ENCODE data around the gene LYPD6B.

Gene LYPD6B

GRCh38 chr2:149112713-149113112, 74.2 kb downstream of the LYPD6B start:
- Histone ChIP-seq H2BK15ac (ENCODE audit: low read length) (no peak overlapping the region), H3K36me3 (replicated peaks in 1 of 2; ENCODE audit: control insufficient read depth in 2 of 2, insufficient read depth in 2 of 2, low read length in 2 of 2) (no peaks in the 10 kb centered on the region), H3K14ac (ENCODE audit: low read length) (no peak overlapping the region), H2AFZ (ENCODE audit: low read length) (no peak overlapping the region), H4K91ac (ENCODE audit: low read depth, low read length, poor library complexity) (no peak overlapping the region), H2AK5ac (ENCODE audit: low read depth, low read length) (no peak overlapping the region), H3K9me3 (replicated peaks in 1 of 2; ENCODE audit: control insufficient read depth in 2 of 2, insufficient read depth in 1 of 2, low read depth in 1 of 2, low read length in 2 of 2) (no peaks in the 10 kb centered on the region), H3K9ac (ENCODE audit: low read depth, low read length, poor library complexity) (no peak overlapping the region), H3K27me3 (ENCODE audit: control insufficient read depth in 3 of 3, insufficient read depth in 3 of 3, low read depth in 1 of 3, low read length in 3 of 3) (peaks cover 0 to 10% (median 0%) of the 10 kb centered on the region in 3 experiments), H3K79me1 (ENCODE audit: low read depth, low read length) (no peaks in the 10 kb centered on the region), H2BK120ac (ENCODE audit: low read depth, low read length) (no peak overlapping the region), H3K27ac (replicated peaks; ENCODE audit: low read length) (no peak overlapping the region), H3K4ac (ENCODE audit: low read length) (no peak overlapping the region), H2BK5ac (ENCODE audit: low read length) (no peak overlapping the region), H4K8ac (ENCODE audit: low read depth, low read length) (no peak overlapping the region), H2BK12ac (ENCODE audit: low read length) (no peak overlapping the region), H3K4me3 (ENCODE audit: low read length in 2 of 2) (no peak overlapping the region), H3K23ac (ENCODE audit: low read depth, low read length, poor library complexity) (no peak overlapping the region), H3K4me1 (ENCODE audit: control insufficient read depth in 2 of 2, insufficient read depth in 1 of 2, low read depth in 1 of 2, low read length in 2 of 2) (no peaks in the 10 kb centered on the region), H3K18ac (ENCODE audit: low read length) (no peak overlapping the region), H3K4me2 (ENCODE audit: insufficient read depth, low read length, poor library complexity, severe bottlenecking) (no peak overlapping the region)
- no CpG with 5 or more reads among the region's 2 CpGs for WGBS, 2 donors (ENCODE audit: extremely low coverage in 2 of 2, insufficient read length in 2 of 2, insufficient replicate concordance in 1 of 2)
- DNase-seq (ENCODE audit: low spot score) = no peak

GRCh38 chr2:149115781-149116180, 77.3 kb downstream of the LYPD6B start:
- no CpG with 5 or more reads among the region's 5 CpGs for WGBS, 2 donors (ENCODE audit: extremely low coverage in 2 of 2, insufficient read length in 2 of 2, insufficient replicate concordance in 1 of 2)
- Histone ChIP-seq H3K27me3 (ENCODE audit: control insufficient read depth in 3 of 3, insufficient read depth in 3 of 3, low read depth in 1 of 3, low read length in 3 of 3) (peaks cover 0 to 10% (median 0%) of the 10 kb centered on the region in 3 experiments), H3K36me3 (replicated peaks in 1 of 2; ENCODE audit: control insufficient read depth in 2 of 2, insufficient read depth in 2 of 2, low read length in 2 of 2) (no peaks in the 10 kb centered on the region), H3K27ac (replicated peaks; ENCODE audit: low read length) (no peak overlapping the region), H3K23ac (ENCODE audit: low read depth, low read length, poor library complexity) (no peak overlapping the region), H3K9ac (ENCODE audit: low read depth, low read length, poor library complexity) (no peak overlapping the region), H2BK12ac (ENCODE audit: low read length) (no peak overlapping the region), H2BK15ac (ENCODE audit: low read length) (no peak overlapping the region), H2BK120ac (ENCODE audit: low read depth, low read length) (no peak overlapping the region), H3K18ac (ENCODE audit: low read length) (no peak overlapping the region), H2BK5ac (ENCODE audit: low read length) (no peak overlapping the region), H2AFZ (ENCODE audit: low read length) (no peak overlapping the region), H3K79me1 (ENCODE audit: low read depth, low read length) (no peaks in the 10 kb centered on the region), H3K4me3 (ENCODE audit: low read length in 2 of 2) (no peak overlapping the region), H2AK5ac (ENCODE audit: low read depth, low read length) (no peak overlapping the region), H3K14ac (ENCODE audit: low read length) (no peak overlapping the region), H3K4me2 (ENCODE audit: insufficient read depth, low read length, poor library complexity, severe bottlenecking) (no peak overlapping the region), H3K4me1 (ENCODE audit: control insufficient read depth in 2 of 2, insufficient read depth in 1 of 2, low read depth in 1 of 2, low read length in 2 of 2) (no peaks in the 10 kb centered on the region), H4K8ac (ENCODE audit: low read depth, low read length) (no peak overlapping the region), H3K4ac (ENCODE audit: low read length) (no peak overlapping the region), H4K91ac (ENCODE audit: low read depth, low read length, poor library complexity) (no peak overlapping the region), H3K9me3 (replicated peaks in 1 of 2; ENCODE audit: control insufficient read depth in 2 of 2, insufficient read depth in 1 of 2, low read depth in 1 of 2, low read length in 2 of 2) (no peaks in the 10 kb centered on the region)
- DNase-seq (ENCODE audit: low spot score) = no peak

GRCh38 chr2:149119368-149119767, 80.9 kb downstream of the LYPD6B start:
- Histone ChIP-seq H3K18ac (ENCODE audit: low read length) (no peak overlapping the region), H3K23ac (ENCODE audit: low read depth, low read length, poor library complexity) (no peak overlapping the region), H3K27ac (replicated peaks; ENCODE audit: low read length) (no peak overlapping the region), H2BK5ac (ENCODE audit: low read length) (no peak overlapping the region), H4K91ac (ENCODE audit: low read depth, low read length, poor library complexity) (no peak overlapping the region), H3K4me2 (ENCODE audit: insufficient read depth, low read length, poor library complexity, severe bottlenecking) (no peak overlapping the region), H3K9me3 (replicated peaks in 1 of 2; ENCODE audit: control insufficient read depth in 2 of 2, insufficient read depth in 1 of 2, low read depth in 1 of 2, low read length in 2 of 2) (peaks cover 0 to 2% of the 10 kb centered on the region in 2 donors), H3K79me1 (ENCODE audit: low read depth, low read length) (no peaks in the 10 kb centered on the region), H3K4ac (ENCODE audit: low read length) (no peak overlapping the region), H2BK12ac (ENCODE audit: low read length) (no peak overlapping the region), H3K27me3 (ENCODE audit: control insufficient read depth in 3 of 3, insufficient read depth in 3 of 3, low read depth in 1 of 3, low read length in 3 of 3) (peaks cover 0 to under 1% (median 0%) of the 10 kb centered on the region in 3 experiments), H2AFZ (ENCODE audit: low read length) (no peak overlapping the region), H3K14ac (ENCODE audit: low read length) (no peak overlapping the region), H2AK5ac (ENCODE audit: low read depth, low read length) (no peak overlapping the region), H3K36me3 (replicated peaks in 1 of 2; ENCODE audit: control insufficient read depth in 2 of 2, insufficient read depth in 2 of 2, low read length in 2 of 2) (no peaks in the 10 kb centered on the region), H3K4me1 (ENCODE audit: control insufficient read depth in 2 of 2, insufficient read depth in 1 of 2, low read depth in 1 of 2, low read length in 2 of 2) (no peaks in the 10 kb centered on the region), H3K4me3 (ENCODE audit: low read length in 2 of 2) (no peak overlapping the region), H4K8ac (ENCODE audit: low read depth, low read length) (no peak overlapping the region), H2BK15ac (ENCODE audit: low read length) (no peak overlapping the region), H3K9ac (ENCODE audit: low read depth, low read length, poor library complexity) (no peak overlapping the region), H2BK120ac (ENCODE audit: low read depth, low read length) (no peak overlapping the region)
- WGBS, 2 donors (ENCODE audit: extremely low coverage in 2 of 2, insufficient read length in 2 of 2, insufficient replicate concordance in 1 of 2) = no CpG with 5 or more reads among the region's 6 CpGs
- DNase-seq (ENCODE audit: low spot score) = no peak

GRCh38 chr2:149122516-149122915, 84.0 kb downstream of the LYPD6B start:
- H2BK12ac ChIP-seq (ENCODE audit: low read length) = no peak overlapping the region
- peaks cover 0 to 11% (median 0%) of the 10 kb centered on the region in 3 experiments for H3K27me3 ChIP-seq (ENCODE audit: control insufficient read depth in 3 of 3, insufficient read depth in 3 of 3, low read depth in 1 of 3, low read length in 3 of 3)
- no peak overlapping the region for H2AK5ac ChIP-seq (ENCODE audit: low read depth, low read length)
- H3K27ac ChIP-seq (replicated peaks; ENCODE audit: low read length) = no peak overlapping the region
- no peak overlapping the region for H3K14ac ChIP-seq (ENCODE audit: low read length)
- WGBS, 2 donors (ENCODE audit: extremely low coverage in 2 of 2, insufficient read length in 2 of 2, insufficient replicate concordance in 1 of 2) = no CpG with 5 or more reads among the region's 2 CpGs
- H4K91ac ChIP-seq (ENCODE audit: low read depth, low read length, poor library complexity) = no peak overlapping the region
- no peak overlapping the region for H3K4me3 ChIP-seq (ENCODE audit: low read length in 2 of 2)
- no peak overlapping the region for H4K8ac ChIP-seq (ENCODE audit: low read depth, low read length)
- peaks cover 0 to 3% of the 10 kb centered on the region in 2 donors for H3K4me1 ChIP-seq (ENCODE audit: control insufficient read depth in 2 of 2, insufficient read depth in 1 of 2, low read depth in 1 of 2, low read length in 2 of 2)
- H2BK120ac ChIP-seq (ENCODE audit: low read depth, low read length) = no peak overlapping the region
- DNase-seq (ENCODE audit: low spot score) = no peak
- H3K9ac ChIP-seq (ENCODE audit: low read depth, low read length, poor library complexity) = no peak overlapping the region
- H2BK15ac ChIP-seq (ENCODE audit: low read length) = no peak overlapping the region
- H3K9me3 ChIP-seq (replicated peaks in 1 of 2; ENCODE audit: control insufficient read depth in 2 of 2, insufficient read depth in 1 of 2, low read depth in 1 of 2, low read length in 2 of 2) = peaks cover 0 to 2% of the 10 kb centered on the region in 2 donors
- no peaks in the 10 kb centered on the region for H3K79me1 ChIP-seq (ENCODE audit: low read depth, low read length)
- H2AFZ ChIP-seq (ENCODE audit: low read length) = no peak overlapping the region
- no peaks in the 10 kb centered on the region for H3K36me3 ChIP-seq (replicated peaks in 1 of 2; ENCODE audit: control insufficient read depth in 2 of 2, insufficient read depth in 2 of 2, low read length in 2 of 2)
- H3K18ac ChIP-seq (ENCODE audit: low read length) = no peak overlapping the region
- H3K4me2 ChIP-seq (ENCODE audit: insufficient read depth, low read length, poor library complexity, severe bottlenecking) = no peak overlapping the region
- no peak overlapping the region for H3K4ac ChIP-seq (ENCODE audit: low read length)
- H2BK5ac ChIP-seq (ENCODE audit: low read length) = no peak overlapping the region
- H3K23ac ChIP-seq (ENCODE audit: low read depth, low read length, poor library complexity) = no peak overlapping the region
